H1 (cell line): Measurements from ENCODE around the gene SOX2. TPM values are rescaled to one million over a fixed set of nuclear protein-coding genes. Genes with fewer than 3 reads are reported as not detected.

Source experiments
- BCL11A ChIP-seq, 2 experiments: IDR thresholded peaks; one replicate each; pipeline ENCODE4 v1.6.1; 2011; ENCODE audit warnings: low read depth in 2 of 2, low read length in 2 of 2, mild to moderate bottlenecking in 2 of 2
- CEBPB ChIP-seq: IDR thresholded peaks from 2 replicates; pipeline ENCODE4 v1.6.1; 2012; ENCODE audit warnings: low read depth, low read length
- JUN ChIP-seq: IDR thresholded peaks from 2 replicates; pipeline ENCODE4 v1.6.1; 2011; ENCODE audit warnings: low read depth, mild to moderate bottlenecking, improper control_type of control experiment, low read length
- KDM1A ChIP-seq: fragments of 200-600, 300-600 bp; sonication (generic); IDR thresholded peaks from 2 replicates; pipeline ENCODE4 v1.7.1; 2016; ENCODE audit warnings: mild to moderate bottlenecking, low read length, borderline replicate concordance
- SP1 ChIP-seq: IDR thresholded peaks from 2 replicates; pipeline ENCODE4 v1.6.1; 2011; ENCODE audit warnings: low read depth, low read length
- TEAD4 ChIP-seq: IDR thresholded peaks from 2 replicates; pipeline ENCODE4 v1.6.1; 2012; ENCODE audit warnings: low read depth, low read length, inconsistent platforms, mixed read lengths
- polyA plus RNA-seq, 7 experiments: library from polyadenylated mRNA; depleted of rRNA in 3 of 7; stranded (reverse) in 5 of 7; unstranded in 2 of 7; fragments of >200 nt in 5 of 7; fragments of 200-250 nt in 2 of 7; gene quantifications; 1 replicate in 5 of 7; 2 replicates in 1 of 7; 4 replicates in 1 of 7; pipeline versions ENCODE4 v1.2.1 to v1.2.3, GENCODE V29; 2011 to 2013; ENCODE audit warnings: missing spikeins in 2 of 7, mixed read lengths in 2 of 7
- total RNA-seq: library from RNA; stranded (reverse); fragmentation: NEBNext Ultra II Directional; extraction: Animal tissue kit (Norgen Biotek cat#: 25700); gene quantifications from 2 replicates; pipeline ENCODE4 v1.2.1, GENCODE V29; 2021
- TF ChIP-seq, protein P1 (sequence below): fragments of 300-600 bp; sonication (generic); IDR thresholded peaks from 2 replicates; pipeline ENCODE4 v1.7.1; 2012; ENCODE audit warnings: low read length, moderate library complexity, mild to moderate bottlenecking, inconsistent platforms; ENCODE audit not compliant: insufficient replicate concordance

The SOX2 gene
- total and polyA plus RNA-seq, 2 of the 8 experiments (the other 6 are each of a cell fraction or from before 2014, with no cell fraction given) = 149 to 247 TPM

DNA sequence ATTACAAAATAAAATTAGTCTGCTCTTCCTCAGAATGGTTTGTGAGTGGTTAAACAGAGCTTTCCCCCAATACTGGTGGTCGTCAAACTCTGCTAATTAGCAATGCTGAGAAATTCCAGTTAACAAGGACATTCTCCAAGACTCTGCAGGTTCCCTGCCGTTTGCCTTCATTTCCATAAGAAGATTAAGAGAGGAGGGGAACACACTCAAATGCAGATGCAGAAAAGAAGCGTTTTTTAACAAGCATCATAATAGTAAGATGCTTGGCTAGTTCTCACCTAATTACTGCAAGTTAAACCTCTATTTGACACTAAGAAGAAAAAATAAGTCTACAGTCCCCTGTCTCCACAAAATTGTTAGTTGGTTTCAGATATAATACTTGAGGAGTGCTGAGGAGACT, 3.7 kb upstream of the SOX2 start (continued):
- TF ChIP-seq, protein P1, sequence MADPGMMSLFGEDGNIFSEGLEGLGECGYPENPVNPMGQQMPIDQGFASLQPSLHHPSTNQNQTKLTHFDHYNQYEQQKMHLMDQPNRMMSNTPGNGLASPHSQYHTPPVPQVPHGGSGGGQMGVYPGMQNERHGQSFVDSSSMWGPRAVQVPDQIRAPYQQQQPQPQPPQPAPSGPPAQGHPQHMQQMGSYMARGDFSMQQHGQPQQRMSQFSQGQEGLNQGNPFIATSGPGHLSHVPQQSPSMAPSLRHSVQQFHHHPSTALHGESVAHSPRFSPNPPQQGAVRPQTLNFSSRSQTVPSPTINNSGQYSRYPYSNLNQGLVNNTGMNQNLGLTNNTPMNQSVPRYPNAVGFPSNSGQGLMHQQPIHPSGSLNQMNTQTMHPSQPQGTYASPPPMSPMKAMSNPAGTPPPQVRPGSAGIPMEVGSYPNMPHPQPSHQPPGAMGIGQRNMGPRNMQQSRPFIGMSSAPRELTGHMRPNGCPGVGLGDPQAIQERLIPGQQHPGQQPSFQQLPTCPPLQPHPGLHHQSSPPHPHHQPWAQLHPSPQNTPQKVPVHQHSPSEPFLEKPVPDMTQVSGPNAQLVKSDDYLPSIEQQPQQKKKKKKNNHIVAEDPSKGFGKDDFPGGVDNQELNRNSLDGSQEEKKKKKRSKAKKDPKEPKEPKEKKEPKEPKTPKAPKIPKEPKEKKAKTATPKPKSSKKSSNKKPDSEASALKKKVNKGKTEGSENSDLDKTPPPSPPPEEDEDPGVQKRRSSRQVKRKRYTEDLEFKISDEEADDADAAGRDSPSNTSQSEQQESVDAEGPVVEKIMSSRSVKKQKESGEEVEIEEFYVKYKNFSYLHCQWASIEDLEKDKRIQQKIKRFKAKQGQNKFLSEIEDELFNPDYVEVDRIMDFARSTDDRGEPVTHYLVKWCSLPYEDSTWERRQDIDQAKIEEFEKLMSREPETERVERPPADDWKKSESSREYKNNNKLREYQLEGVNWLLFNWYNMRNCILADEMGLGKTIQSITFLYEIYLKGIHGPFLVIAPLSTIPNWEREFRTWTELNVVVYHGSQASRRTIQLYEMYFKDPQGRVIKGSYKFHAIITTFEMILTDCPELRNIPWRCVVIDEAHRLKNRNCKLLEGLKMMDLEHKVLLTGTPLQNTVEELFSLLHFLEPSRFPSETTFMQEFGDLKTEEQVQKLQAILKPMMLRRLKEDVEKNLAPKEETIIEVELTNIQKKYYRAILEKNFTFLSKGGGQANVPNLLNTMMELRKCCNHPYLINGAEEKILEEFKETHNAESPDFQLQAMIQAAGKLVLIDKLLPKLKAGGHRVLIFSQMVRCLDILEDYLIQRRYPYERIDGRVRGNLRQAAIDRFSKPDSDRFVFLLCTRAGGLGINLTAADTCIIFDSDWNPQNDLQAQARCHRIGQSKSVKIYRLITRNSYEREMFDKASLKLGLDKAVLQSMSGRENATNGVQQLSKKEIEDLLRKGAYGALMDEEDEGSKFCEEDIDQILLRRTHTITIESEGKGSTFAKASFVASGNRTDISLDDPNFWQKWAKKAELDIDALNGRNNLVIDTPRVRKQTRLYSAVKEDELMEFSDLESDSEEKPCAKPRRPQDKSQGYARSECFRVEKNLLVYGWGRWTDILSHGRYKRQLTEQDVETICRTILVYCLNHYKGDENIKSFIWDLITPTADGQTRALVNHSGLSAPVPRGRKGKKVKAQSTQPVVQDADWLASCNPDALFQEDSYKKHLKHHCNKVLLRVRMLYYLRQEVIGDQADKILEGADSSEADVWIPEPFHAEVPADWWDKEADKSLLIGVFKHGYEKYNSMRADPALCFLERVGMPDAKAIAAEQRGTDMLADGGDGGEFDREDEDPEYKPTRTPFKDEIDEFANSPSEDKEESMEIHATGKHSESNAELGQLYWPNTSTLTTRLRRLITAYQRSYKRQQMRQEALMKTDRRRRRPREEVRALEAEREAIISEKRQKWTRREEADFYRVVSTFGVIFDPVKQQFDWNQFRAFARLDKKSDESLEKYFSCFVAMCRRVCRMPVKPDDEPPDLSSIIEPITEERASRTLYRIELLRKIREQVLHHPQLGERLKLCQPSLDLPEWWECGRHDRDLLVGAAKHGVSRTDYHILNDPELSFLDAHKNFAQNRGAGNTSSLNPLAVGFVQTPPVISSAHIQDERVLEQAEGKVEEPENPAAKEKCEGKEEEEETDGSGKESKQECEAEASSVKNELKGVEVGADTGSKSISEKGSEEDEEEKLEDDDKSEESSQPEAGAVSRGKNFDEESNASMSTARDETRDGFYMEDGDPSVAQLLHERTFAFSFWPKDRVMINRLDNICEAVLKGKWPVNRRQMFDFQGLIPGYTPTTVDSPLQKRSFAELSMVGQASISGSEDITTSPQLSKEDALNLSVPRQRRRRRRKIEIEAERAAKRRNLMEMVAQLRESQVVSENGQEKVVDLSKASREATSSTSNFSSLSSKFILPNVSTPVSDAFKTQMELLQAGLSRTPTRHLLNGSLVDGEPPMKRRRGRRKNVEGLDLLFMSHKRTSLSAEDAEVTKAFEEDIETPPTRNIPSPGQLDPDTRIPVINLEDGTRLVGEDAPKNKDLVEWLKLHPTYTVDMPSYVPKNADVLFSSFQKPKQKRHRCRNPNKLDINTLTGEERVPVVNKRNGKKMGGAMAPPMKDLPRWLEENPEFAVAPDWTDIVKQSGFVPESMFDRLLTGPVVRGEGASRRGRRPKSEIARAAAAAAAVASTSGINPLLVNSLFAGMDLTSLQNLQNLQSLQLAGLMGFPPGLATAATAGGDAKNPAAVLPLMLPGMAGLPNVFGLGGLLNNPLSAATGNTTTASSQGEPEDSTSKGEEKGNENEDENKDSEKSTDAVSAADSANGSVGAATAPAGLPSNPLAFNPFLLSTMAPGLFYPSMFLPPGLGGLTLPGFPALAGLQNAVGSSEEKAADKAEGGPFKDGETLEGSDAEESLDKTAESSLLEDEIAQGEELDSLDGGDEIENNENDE = peak; percentile 98
- TF ChIP-seq TEAD4 (peak; percentile 63; the same call in 1 of the 2 replicates), KDM1A (peak; percentile 50; the same call in 1 of the 2 replicates), CEBPB (no peak), SP1 (0 out of 2 replicates have a peak, but pooled peaks have one; percentile 8), JUN (no peak), BCL11A (IDR thresholded peaks at IDR 0.05; ENCODE audit: low read depth in 2 of 2, low read length in 2 of 2) (peak in 1 of 2 experiments; percentile 36)
